B cell (primary cell): ENCODE measurements around the gene PIERCE2. TPM values are rescaled to one million over a fixed set of nuclear protein-coding genes. Genes with fewer than 3 reads are reported as not detected.

Experiments used
- ATAC-seq: fragments of 200-7000 bp; cut with Tn5 transposase; one replicate; pipeline ENCODE4 v1.10.0; 2021; ENCODE audit warnings: low read depth, mild to moderate bottlenecking, moderate number of reproducible peaks, moderate library complexity
- CTCF ChIA-PET: fragments of 350-600 bp; sonication (Branson Sonifier 250); formaldehyde crosslinking; loops from one replicate; lab custom pipeline; 2021; ENCODE audit warnings: antibody characterized with exemption, inconsistent platforms; lab: Charles Lee
- POLR2A ChIA-PET: fragments of 350-600 bp; sonication (Branson Sonifier 250); formaldehyde crosslinking; loops from one replicate; lab custom pipeline; 2021; ENCODE audit warnings: antibody characterized with exemption; lab: Charles Lee
- DNase-seq: peaks from one replicate; pipeline ENCODE4 v3.0.0; 2013
- H2AFZ ChIP-seq: 2 replicates; pipeline ENCODE4 v1.6.1; 2012; ENCODE audit warnings: mild to moderate bottlenecking, low read depth, low read length; ENCODE audit not compliant: insufficient read depth, poor library complexity, severe bottlenecking
- H3K27ac ChIP-seq, 2 donors: 1 replicate in 1 of 2; 2 replicates in 1 of 2; pipeline ENCODE4 v1.5.1; 2012 to 2013; ENCODE audit warnings: low read length in 2 of 2, mild to moderate bottlenecking in 2 of 2, moderate library complexity in 1 of 2
- H3K27me3 ChIP-seq, 4 experiments: fragments of 200-600 bp in 1 of 4; sonication (generic) in 1 of 4; replicated peaks in 1 of 4; 1 replicate in 2 of 4; 2 replicates in 2 of 4; pipeline versions ENCODE4 v1.6.1 to v1.7.0; 2013 to 2016; ENCODE audit warnings: low read length in 3 of 4, mild to moderate bottlenecking in 2 of 4, mixed read lengths in 1 of 4, moderate library complexity in 1 of 4; ENCODE audit not compliant: insufficient read depth in 4 of 4, control insufficient read depth in 3 of 4; ENCODE audit errors: control extremely low read depth in 1 of 4
- H3K36me3 ChIP-seq, 2 experiments: replicated peaks in 1 of 2; 1 replicate in 1 of 2; 2 replicates in 1 of 2; pipeline versions ENCODE4 v1.6.1 to v1.7.1; 2013; ENCODE audit warnings: low read length in 1 of 2; ENCODE audit not compliant: insufficient read depth in 2 of 2, control insufficient read depth in 1 of 2; ENCODE audit errors: control extremely low read depth in 1 of 2, extremely low read depth in 1 of 2
- H3K4me1 ChIP-seq, 2 donors: fragments of 200-600 bp in 1 of 2; sonication (generic) in 1 of 2; 1 replicate in 1 of 2; 2 replicates in 1 of 2; pipeline versions ENCODE4 v1.5.1 to v1.6.1; 2013 to 2017; ENCODE audit warnings: low read length in 2 of 2; ENCODE audit not compliant: control insufficient read depth in 2 of 2, insufficient read depth in 2 of 2
- H3K4me2 ChIP-seq: replicated peaks from 2 replicates; pipeline ENCODE3; 2012; ENCODE audit warnings: mild to moderate bottlenecking, low read depth, low read length; ENCODE audit not compliant: poor library complexity, severe bottlenecking
- H3K4me3 ChIP-seq, 5 experiments: fragments of 200-600 bp in 1 of 5; sonication (generic) in 1 of 5; 1 replicate in 3 of 5; 2 replicates in 2 of 5; pipeline versions ENCODE4 v1.5.1 to v1.7.0; 2011 to 2016; ENCODE audit warnings: low read length in 4 of 5, mild to moderate bottlenecking in 4 of 5, low read depth in 2 of 5, control low read depth in 1 of 5, moderate library complexity in 1 of 5; ENCODE audit not compliant: insufficient read depth in 1 of 5; ENCODE audit errors: control extremely low read depth in 1 of 5, extremely low read depth in 1 of 5
- H3K79me2 ChIP-seq: fragments of 200-600 bp; sonication (generic); one replicate; pipeline ENCODE4 v1.6.0; 2016; ENCODE audit warnings: low read length; ENCODE audit not compliant: control insufficient read depth, insufficient read depth
- H3K9ac ChIP-seq: fragments of 200-600 bp; sonication (generic); 2 replicates; pipeline ENCODE4 v1.6.1; 2017; ENCODE audit warnings: mild to moderate bottlenecking, low read length, moderate library complexity
- H3K9me3 ChIP-seq, 3 donors: one replicate each; pipeline versions ENCODE4 v1.6.1 to v1.7.1; 2013; ENCODE audit warnings: low read length in 2 of 3; ENCODE audit not compliant: control insufficient read depth in 2 of 3, insufficient read depth in 1 of 3; ENCODE audit errors: control extremely low read depth in 1 of 3
- H4K20me1 ChIP-seq: 2 replicates; pipeline ENCODE4 v1.6.0; 2012; ENCODE audit warnings: mild to moderate bottlenecking, low read length; ENCODE audit not compliant: insufficient read depth, control insufficient read depth, poor library complexity, severe bottlenecking
- H3K27ac Mint-ChIP-seq: one replicate; pipeline ENCODE4 v1.8.0; 2021; ENCODE audit warnings: mixed read lengths
- H3K27me3 Mint-ChIP-seq: one replicate; pipeline ENCODE4 v1.8.0; 2021; ENCODE audit warnings: mixed read lengths
- H3K4me1 Mint-ChIP-seq: one replicate; pipeline ENCODE4 v1.8.0; 2021; ENCODE audit warnings: mixed read lengths
- H3K4me3 Mint-ChIP-seq: one replicate; pipeline ENCODE4 v1.8.0; 2021; ENCODE audit warnings: mixed read lengths
- H3K9me3 Mint-ChIP-seq: one replicate; pipeline ENCODE4 v1.8.0; 2022; ENCODE audit warnings: mixed read lengths; ENCODE audit not compliant: insufficient read depth
- EZH2 ChIP-seq: IDR thresholded peaks from 2 replicates; pipeline ENCODE4 v1.6.1; 2012; ENCODE audit warnings: borderline replicate concordance, low read depth, mild to moderate bottlenecking, moderate library complexity, low read length; ENCODE audit not compliant: insufficient read depth, poor library complexity, severe bottlenecking
- WGBS: methylation state at CpG from one replicate; pipeline ENCODE4 v1.1.5; 2013; ENCODE audit warnings: missing lambda C conversion rate; ENCODE audit not compliant: insufficient coverage; 5-methylcytosine and 5-hydroxymethylcytosine counted together
- intact Hi-C: fragments of 100-400 bp; cut with micrococcal nuclease; formaldehyde crosslinking; loops from one replicate; pipeline ENCODE4 v1.10.0; 2022
- polyA plus RNA-seq: library from polyadenylated mRNA; depleted of rRNA; stranded (reverse); fragments of >200 nt; gene quantifications from 2 replicates; pipeline ENCODE4 v1.2.3, GENCODE V29; 2012
- total RNA-seq, 2 donors: library from RNA; stranded (reverse); fragments of 120-200 nt in 1 of 2; gene quantifications; 1 replicate in 1 of 2; 2 replicates in 1 of 2; pipeline versions ENCODE4 v1.2.3 to v1.2.4, GENCODE V29; 2013 to 2022
- TF ChIP-seq, protein P1 (sequence below): fragments of 200-600 bp; IDR thresholded peaks from one replicate; pipeline ENCODE4 v1.8.0; 2022; ENCODE audit warnings: antibody characterized with exemption, mild to moderate bottlenecking

PIERCE2 gene
- total and polyA plus RNA-seq, 2 donors (not counting 1 experiment from before 2014, with no cell fraction given) = 1.1 to 1.8 TPM

DNA sequence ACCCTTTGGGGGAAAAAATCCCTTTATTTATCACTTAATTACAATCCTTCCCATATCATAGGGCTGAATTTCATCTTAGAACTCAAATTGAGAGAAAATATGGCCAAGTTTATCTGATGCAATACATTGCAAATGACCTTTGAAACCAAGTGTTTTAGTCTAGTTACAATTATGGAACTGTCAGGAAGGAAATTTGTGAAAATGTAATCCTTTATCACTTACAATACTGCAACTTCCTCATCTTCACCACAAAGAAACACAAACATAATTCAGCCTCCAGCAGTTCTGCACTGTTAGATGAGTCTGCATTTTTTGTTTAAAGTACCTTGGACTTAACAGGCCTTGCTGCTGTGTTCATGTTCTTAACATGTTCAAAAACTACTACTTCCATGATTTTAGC is 4.8 kb upstream of the PIERCE2 start:
- H3K4me1 Mint-ChIP-seq = peaks cover 35% of the 10 kb centered on the region
- DNase-seq (peak; percentile 13), ATAC-seq (no peak)
- POLR2A ChIA-PET = no interaction called here
- H3K27ac ChIP-seq = no peak overlapping the region
- H3K9me3 Mint-ChIP-seq = no peaks in the 10 kb centered on the region
- H3K4me3 ChIP-seq = no peak overlapping the region
- H3K27me3 ChIP-seq = no peaks in the 10 kb centered on the region
- H3K36me3 ChIP-seq = no peaks in the 10 kb centered on the region
- peaks cover 76% of the 10 kb centered on the region for H3K79me2 ChIP-seq
- no peaks in the 10 kb centered on the region for H3K27me3 Mint-ChIP-seq
- H2AFZ ChIP-seq = no peak overlapping the region
- TF ChIP-seq, protein P1, sequence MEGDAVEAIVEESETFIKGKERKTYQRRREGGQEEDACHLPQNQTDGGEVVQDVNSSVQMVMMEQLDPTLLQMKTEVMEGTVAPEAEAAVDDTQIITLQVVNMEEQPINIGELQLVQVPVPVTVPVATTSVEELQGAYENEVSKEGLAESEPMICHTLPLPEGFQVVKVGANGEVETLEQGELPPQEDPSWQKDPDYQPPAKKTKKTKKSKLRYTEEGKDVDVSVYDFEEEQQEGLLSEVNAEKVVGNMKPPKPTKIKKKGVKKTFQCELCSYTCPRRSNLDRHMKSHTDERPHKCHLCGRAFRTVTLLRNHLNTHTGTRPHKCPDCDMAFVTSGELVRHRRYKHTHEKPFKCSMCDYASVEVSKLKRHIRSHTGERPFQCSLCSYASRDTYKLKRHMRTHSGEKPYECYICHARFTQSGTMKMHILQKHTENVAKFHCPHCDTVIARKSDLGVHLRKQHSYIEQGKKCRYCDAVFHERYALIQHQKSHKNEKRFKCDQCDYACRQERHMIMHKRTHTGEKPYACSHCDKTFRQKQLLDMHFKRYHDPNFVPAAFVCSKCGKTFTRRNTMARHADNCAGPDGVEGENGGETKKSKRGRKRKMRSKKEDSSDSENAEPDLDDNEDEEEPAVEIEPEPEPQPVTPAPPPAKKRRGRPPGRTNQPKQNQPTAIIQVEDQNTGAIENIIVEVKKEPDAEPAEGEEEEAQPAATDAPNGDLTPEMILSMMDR = no peak
- no peak for TF ChIP-seq EZH2
- intact Hi-C loops = no loop called here
- no peaks in the 10 kb centered on the region for H4K20me1 ChIP-seq
- H3K27ac Mint-ChIP-seq = no peak overlapping the region
- no peaks in the 10 kb centered on the region for H3K9me3 ChIP-seq
- peaks cover 17 to 22% of the 10 kb centered on the region in 2 donors for H3K4me1 ChIP-seq
- CTCF ChIA-PET = interaction anchor here (0.6 kb wide), 1 partner anchor 39 kb away, joined by 3 read pairs; no protein-coding TSS in a partner anchor
- peak overlapping the region; percentile 15 for H3K4me2 ChIP-seq
- no peak overlapping the region for H3K4me3 Mint-ChIP-seq
- H3K9ac ChIP-seq = no peak overlapping the region

DNA sequence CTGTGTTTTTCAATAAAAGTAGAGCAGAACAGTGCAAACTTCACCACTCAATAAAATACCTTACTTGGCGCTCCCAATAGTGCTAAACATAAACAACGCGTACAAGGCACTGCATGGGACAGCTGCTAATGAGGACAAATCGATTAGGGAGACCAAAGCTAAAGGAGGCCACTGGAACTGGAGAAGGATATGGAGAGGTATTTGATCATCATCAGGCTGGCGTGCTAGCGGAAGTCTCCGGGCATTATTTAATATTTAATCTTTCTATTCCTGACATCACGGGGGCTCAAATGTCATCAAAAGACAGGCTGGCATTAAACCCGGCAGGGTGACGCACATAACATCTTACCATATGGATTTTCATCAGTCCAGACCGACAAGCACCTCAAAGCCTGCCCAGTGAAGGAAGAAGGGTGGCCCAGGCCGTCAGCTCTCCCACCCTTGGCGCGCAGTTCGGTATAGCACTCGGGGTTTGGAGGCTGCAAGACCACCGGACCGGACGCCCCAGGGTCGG is 740 bp upstream of the PIERCE2 start:
- DNase-seq = no peak
- H3K4me1 ChIP-seq = peaks cover 24 to 25% of the 10 kb centered on the region in 2 donors

More for the DNA sequence above, 740 bp upstream of the PIERCE2 start:
- intact Hi-C loops = loop anchor here (1.0 to 5.0 kb wide), 7 partner anchors 28 to 210 kb away; partner anchors contain the start of genes PIGB and PIGBOS1
- ATAC-seq = no peak
- Histone ChIP-seq H3K4me3 (peak overlapping the region; percentile 73 to 90 (median 77)), H3K27ac (peak overlapping the region; percentile 90 to 94), H3K9me3 (no peaks in the 10 kb centered on the region), H3K36me3 (no peaks in the 10 kb centered on the region), H3K4me2 (peak overlapping the region; percentile 84), H2AFZ (peak overlapping the region; percentile 91), H3K79me2 (peaks cover 44% of the 10 kb centered on the region), H3K9ac (peak overlapping the region; percentile 94), H3K27me3 (no peaks in the 10 kb centered on the region), H4K20me1 (no peaks in the 10 kb centered on the region)
- H3K4me3 Mint-ChIP-seq = peak overlapping the region; percentile 96
- peak overlapping the region; percentile 92 for H3K27ac Mint-ChIP-seq
- ChIA-PET CTCF (interaction anchor here (0.9 to 3.1 kb wide), 10 partner anchors 10 to 210 kb away, joined by 3 to 14 read pairs (median 8); partner anchors contain the start of genes PIGB, PIGBOS1 and RSL24D1), POLR2A (interaction anchor here (1.7 to 2.4 kb wide), 2 partner anchors 88 to 211 kb away, joined by 8 to 12 read pairs; partner anchors contain the start of genes PIGB, PIGBOS1 and RSL24D1)
- no peaks in the 10 kb centered on the region for H3K27me3 Mint-ChIP-seq
- no peaks in the 10 kb centered on the region for H3K9me3 Mint-ChIP-seq
- WGBS = 1% methylated on average over 13 of the region's 20 CpGs
- TF ChIP-seq, protein P1 = no peak
- no peak for TF ChIP-seq EZH2
- H3K4me1 Mint-ChIP-seq = peaks cover 32% of the 10 kb centered on the region
